GM19455 (cell line): ENCODE measurements around the gene CD247.
"Not testable (repeated sequence)": the region's sequence is repeated elsewhere in the genome, so short reads cannot be mapped to it uniquely, and the experiment has no call there.

Experiments
- ATAC-seq: cut with Tn5 transposase; IDR thresholded peaks from one replicate; pipeline ENCODE4 v1.9.1; 2021; ENCODE audit not compliant: unreplicated experiment

The CD247 gene

DNA sequence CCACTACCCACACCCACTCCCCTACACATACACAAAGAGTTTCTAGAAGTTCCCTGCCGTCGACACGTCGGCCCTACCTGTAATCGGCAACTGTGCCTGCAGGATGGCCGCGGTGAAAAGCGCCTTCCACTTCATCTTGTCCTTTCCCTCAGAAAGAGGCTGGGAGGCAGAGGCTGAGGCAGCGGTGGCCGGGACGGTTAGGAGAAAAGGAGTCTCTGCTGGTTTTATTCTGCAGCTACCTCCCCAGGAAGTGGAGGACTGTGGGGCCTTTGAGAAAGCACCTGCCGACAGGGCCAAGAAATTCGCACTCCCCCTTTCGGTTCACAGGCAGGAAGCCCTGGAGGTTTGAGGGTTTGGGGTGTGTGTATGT, at the start of gene CD247:
Gene CD247 (minus strand): TSS at position 199 of the 370 bp plus-strand sequence. CDS start 64 bp downstream, at position 135.
- ATAC-seq: no peak

- ATAC-seq: no peak
Observed at GRCh38 chr1:167567663-167568062, 49.3 kb upstream of the CD247 start.

- no peak for ATAC-seq
Observed at GRCh38 chr1:167566766-167567165, 48.4 kb upstream of the CD247 start.

GRCh38 chr1:167565922-167566321, 47.6 kb upstream of the CD247 start:
- ATAC-seq: no peak

DNA sequence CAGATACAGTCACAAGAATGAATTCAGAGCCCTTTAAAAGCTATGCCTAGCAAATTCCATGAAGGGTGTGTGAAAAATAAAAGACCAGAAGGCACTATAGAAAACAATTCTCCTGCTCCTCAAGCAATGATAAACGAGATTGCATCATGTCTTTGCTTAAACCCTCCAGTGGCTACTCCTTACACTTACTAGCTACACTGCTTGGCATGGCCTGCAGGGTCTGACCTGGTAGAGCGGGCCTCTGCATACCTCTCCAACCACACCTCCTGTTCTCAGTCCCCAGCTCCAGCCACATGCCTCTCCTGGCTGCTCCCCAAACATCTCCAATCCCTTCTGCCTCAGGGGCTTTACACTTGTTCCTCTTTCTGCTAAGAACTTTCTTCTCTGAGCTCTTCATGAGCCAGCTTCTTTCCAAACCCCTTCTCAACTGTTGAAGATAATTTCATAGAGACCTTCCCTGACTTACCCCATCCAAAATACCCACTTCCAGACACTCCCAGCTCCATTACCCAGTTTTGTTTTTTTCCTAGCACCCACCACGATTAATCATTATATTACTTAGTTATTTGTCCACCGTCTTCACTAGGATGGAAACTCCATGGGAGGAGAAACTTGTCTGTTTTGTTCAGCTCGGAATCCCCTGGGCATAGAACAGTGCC, 46.4 kb upstream of the CD247 start:
- no peak for ATAC-seq

GRCh38 chr1:167563579-167564246, 45.4 kb upstream of the CD247 start:
- ATAC-seq: no peak

- ATAC-seq: no peak
Observed at GRCh38 chr1:167562702-167563101, 44.4 kb upstream of the CD247 start.

DNA sequence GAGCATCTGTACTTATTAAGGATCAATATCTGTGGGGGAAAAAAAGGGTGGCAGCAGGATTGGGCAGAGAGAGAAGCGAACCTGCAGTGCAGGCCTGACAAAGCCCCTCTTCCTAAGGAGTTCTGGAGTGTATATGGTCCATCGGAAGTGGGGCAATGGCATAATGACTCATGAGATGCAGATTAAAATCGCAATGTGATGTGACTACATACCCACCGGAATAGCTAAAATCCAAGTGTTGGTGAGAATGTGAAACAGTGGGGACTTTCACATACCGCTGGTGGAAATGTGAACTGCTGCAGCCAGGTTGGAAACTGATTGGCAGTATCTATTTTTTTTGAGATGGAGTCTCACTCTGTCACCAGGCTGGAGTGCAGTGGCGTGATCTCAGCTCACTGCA, 43.4 kb upstream of the CD247 start:
- ATAC-seq: no peak

GRCh38 chr1:167555971-167556714, 37.8 kb upstream of the CD247 start:
- ATAC-seq: no peak

DNA sequence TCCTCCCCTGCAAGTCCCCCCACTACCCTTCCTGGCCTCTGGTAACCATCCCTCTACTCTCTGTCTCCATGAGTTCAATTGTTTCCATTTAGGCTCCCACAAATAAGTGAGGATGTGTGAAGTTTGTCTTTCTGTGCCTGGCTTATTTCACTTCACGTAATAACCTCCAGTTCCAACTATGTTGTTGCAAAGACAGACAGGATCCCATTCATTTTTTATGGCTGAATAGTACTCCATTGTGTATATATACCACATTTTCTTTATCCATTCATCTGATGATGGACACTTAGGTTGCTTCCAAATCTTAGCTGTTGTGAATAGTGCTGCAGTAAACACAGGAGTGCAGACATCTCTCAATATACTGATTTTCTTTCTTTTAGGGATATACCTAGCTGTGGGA, 36.7 kb upstream of the CD247 start:
- ATAC-seq: not testable (repeated sequence)

- peak; percentile 27 for ATAC-seq
Observed at GRCh38 chr1:167554028-167554779, 35.9 kb upstream of the CD247 start.

- ATAC-seq: peak; percentile 98
Observed at GRCh38 chr1:167553136-167554027, 35.1 kb upstream of the CD247 start, which contains the start of gene CREG1. Gene CREG1 (minus strand): TSS chr1:167553762.

DNA sequence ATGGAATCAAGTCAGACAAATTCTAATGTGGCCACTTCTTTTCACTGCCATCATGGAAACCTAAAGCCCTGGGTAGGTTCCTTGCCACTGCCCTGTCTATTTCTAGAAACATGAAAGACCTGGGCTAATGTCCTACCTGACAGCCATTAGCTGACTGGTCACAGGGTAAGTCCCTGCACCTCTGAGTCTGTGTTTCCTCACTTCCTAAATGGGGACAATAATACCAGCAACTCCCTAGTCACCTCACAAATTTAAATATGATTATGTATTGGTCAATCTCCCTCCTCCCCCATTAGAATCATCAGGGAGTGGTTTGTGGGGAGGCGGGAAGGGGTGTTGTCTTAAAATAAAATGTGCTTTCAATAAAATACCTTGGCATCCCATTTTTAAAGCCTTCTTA, 33.0 kb upstream of the CD247 start:
- ATAC-seq: no peak

DNA sequence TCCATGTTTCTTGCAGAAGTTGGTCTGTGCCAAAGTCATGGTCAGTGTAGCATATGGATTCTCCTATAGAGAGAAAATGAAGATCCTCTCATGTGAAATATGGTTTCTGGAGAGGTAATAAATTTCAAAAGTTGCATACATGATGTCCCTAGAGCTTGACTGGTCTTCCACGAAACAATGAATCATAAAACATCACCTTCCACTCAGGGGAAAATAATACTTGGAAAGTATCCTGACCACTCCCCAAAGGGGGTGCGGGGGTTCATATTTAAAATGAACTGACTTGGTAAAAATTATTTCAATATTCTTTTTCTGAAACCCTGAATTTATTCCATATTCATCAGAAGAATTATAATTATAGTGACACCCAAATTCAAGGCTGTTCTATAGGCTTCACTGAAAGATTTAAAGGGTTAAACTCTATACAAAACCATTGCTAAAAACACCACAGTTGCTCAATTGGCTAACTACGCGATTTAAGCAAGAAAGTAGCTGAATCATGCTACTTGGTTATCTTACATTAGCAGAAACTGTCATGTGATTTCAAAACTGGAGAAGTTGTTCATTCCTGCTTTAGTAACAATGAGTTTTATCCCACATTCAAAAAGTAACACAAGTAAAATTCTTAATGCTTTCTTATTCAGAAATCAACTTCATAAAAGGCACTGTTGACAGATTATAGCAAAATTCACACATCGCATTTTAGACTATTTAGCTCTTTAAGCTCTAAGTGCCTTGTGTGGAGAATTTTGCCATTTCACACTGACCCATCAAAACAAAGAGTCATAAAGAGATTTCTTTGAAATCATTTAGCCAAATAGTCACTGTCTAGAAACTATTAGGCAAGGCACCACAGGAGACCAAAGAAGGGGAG, 30.0 kb upstream of the CD247 start:
- no peak for ATAC-seq

DNA sequence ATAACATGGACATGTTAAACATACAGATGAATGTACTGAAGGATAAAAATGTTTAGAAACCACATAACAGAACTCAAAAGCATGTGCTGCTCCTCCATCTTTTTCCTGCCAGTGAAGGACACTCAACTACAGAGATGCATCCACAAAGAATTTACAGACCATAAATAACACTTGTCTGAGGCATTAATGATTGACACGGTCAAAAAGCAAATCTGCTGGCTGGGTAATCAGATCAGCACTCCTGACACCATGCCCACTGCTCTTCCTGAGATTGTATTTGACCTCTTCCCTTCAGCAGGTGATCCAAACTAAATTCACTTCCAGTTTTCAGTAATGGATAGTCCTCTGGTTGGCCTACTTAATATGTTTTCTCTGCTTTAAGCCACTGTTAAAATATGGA, 28.6 kb upstream of the CD247 start:
- ATAC-seq: no peak

- no peak for ATAC-seq
Observed at GRCh38 chr1:167545349-167545748, 27.0 kb upstream of the CD247 start.

GRCh38 chr1:167544447-167545093, 26.2 kb upstream of the CD247 start:
- ATAC-seq: no peak

GRCh38 chr1:167543199-167543990, 25.1 kb upstream of the CD247 start:
- no peak for ATAC-seq
